GM21717 (cell line): Measurements from ENCODE around the gene BIN1.
"Not testable (repeated sequence)": the region's sequence is repeated elsewhere in the genome, so short reads cannot be mapped to it uniquely, and the experiment has no call there.

ENCODE experiments used
- ATAC-seq: cut with Tn5 transposase; IDR thresholded peaks from one replicate; pipeline ENCODE4 v1.9.1; 2021; ENCODE audit warnings: mild to moderate bottlenecking, moderate library complexity; ENCODE audit not compliant: unreplicated experiment

BIN1 gene

GRCh38 chr2:127134235-127134634 lies 27.3 kb upstream of the BIN1 start:
- ATAC-seq, result no peak

- no peak for ATAC-seq
These were observed 26.8 kb upstream of the BIN1 start for GRCh38 chr2:127133793-127134192.

GRCh38 chr2:127130421-127130820 lies 23.5 kb upstream of the BIN1 start:
- no peak for ATAC-seq

GRCh38 chr2:127129937-127130336 lies 23.0 kb upstream of the BIN1 start:
- no peak for ATAC-seq

- peak; percentile 94 for ATAC-seq
These were observed 21.5 kb upstream of the BIN1 start for GRCh38 chr2:127128445-127128904.

GRCh38 chr2:127125821-127126220 lies 18.9 kb upstream of the BIN1 start:
- no peak for ATAC-seq

GRCh38 chr2:127124426-127124825 lies 17.5 kb upstream of the BIN1 start:
- no peak for ATAC-seq

- ATAC-seq, result no peak
These were observed 15.5 kb upstream of the BIN1 start for GRCh38 chr2:127122361-127123027.

GRCh38 chr2:127121776-127122176 lies 14.8 kb upstream of the BIN1 start:
- ATAC-seq, result no peak

DNA sequence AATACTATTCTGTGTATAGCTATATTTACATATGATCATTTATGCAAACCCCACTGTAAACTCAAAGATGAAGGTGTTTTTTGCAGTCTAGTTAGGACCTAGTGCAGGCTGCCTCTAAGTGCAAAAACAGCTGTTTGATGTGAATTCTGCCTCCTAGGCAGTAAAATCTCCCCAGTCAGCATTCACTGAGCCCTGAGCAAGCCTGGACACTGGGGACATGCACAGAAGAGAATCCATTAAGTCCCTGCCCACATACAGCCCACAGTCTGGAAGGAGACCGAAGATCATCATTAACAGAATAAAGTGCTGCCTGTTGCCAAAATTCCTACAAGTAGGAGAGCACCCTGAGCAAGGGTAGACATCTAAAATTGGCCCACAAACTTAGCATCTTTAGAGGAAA lies 14.4 kb upstream of the BIN1 start:
- no peak for ATAC-seq

- ATAC-seq, result not testable (repeated sequence)
These were observed 13.5 kb upstream of the BIN1 start for GRCh38 chr2:127120408-127120807.

DNA sequence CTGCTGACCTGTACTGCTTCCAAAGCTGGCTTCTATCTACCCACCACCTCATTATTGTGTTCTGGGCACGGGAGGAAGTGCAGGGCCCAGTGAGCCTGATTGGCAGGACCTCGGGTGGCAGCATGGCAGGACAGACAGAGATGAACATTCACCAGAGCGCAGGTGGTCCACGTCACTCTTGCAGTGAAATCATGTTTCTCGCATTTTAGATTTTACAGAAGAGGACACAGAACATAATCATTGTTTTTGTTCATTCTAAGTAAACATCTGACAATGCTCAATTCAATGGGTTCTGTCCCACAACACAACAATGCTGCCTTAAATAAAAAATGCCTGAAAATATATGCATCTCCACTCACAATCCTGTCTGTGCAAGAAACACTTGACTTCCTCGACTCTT lies 11.5 kb upstream of the BIN1 start:
- no peak for ATAC-seq

- ATAC-seq, result no peak
These were observed 11.1 kb upstream of the BIN1 start for GRCh38 chr2:127118038-127118437.

DNA sequence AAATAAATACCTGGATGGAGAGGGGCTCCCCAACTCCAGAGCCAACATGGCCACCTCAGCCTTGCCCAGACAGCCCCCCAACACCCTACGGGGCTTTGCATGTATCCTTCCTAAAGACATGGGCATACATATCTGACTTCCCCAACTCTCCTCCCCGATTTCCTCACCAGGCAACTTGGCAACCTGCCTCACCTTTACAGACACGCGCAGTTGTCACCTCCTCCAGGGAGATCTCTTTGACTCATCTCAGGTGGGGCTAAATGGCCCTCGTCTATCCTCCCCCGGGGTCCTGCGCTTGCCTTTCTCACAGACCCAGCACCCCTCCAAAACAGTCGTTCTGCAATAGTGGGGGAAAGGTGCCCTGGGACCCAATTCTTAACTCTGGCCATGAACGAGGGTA lies 10.6 kb upstream of the BIN1 start:
- no peak for ATAC-seq

- no peak for ATAC-seq
These were observed 8.7 kb upstream of the BIN1 start for GRCh38 chr2:127115471-127116199.

GRCh38 chr2:127110985-127111384 lies 4.0 kb upstream of the BIN1 start:
- no peak for ATAC-seq

GRCh38 chr2:127108090-127108523 lies 1.2 kb upstream of the BIN1 start:
- no peak for ATAC-seq

DNA sequence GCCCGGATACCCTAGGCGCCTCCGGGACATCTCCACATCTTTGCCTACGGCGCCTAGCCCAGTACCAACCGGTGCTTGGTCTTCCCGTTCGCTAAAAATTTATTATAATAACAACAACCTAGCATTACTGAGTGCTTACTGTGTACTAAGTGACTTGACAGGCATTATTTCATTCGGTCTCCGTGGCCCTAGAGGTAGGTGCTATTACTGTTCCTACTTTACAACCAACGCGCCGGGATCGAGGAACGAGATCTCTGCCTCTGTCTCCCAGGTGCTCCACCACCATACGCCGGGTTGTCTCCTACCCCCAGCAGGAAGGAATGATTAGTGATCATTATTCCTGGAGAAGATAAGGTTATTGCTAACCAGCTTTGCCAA lies 657 bp upstream of the BIN1 start:
- ATAC-seq, result no peak

DNA sequence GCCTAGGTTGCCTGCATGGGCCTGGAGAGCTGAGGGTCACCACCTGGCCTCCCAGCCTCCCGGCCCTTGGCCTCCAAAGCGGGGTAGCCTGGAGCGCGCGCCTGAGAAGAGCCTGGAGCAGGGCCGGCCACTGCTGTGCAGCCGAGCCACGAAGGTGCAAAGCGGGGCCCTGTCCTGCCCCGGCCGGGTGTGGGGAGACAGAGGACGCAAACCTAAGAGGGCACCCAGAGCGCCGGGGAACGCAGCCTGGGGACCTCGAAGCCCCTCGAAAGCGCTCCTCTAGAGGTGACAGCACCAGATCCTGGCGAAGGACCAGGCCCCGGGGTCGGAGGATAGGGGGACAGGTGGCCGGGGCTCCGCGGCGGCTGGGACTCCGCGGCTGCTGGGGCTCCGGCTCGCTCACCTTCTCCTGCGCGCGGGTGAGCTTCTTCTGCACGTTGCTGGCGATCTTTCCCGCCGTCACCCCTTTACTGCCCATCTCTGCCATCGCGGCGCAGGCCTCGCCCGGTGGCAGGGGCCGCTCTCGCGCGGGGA lies 430 bp downstream of the BIN1 start:
- ATAC-seq, result peak; percentile 18

- no peak for ATAC-seq
These were observed 1.1 kb downstream of the BIN1 start for GRCh38 chr2:127105656-127106456.

- no peak for ATAC-seq
These were observed 1.9 kb downstream of the BIN1 start for GRCh38 chr2:127104881-127105655.
